Raji (cell line): ENCODE results near the gene DYNC2I2.

Experiments used
- POLR2A ChIP-seq: IDR thresholded peaks from 2 replicates; pipeline ENCODE4 v1.6.1; 2011; ENCODE audit warnings: low read depth, low read length, control low read depth; ENCODE audit not compliant: insufficient read depth

The DYNC2I2 gene

GRCh38 chr9:128689293-128689774 lies 32.7 kb upstream of the DYNC2I2 start:
- TF ChIP-seq POLR2A = no peak

- peak; percentile 76 for TF ChIP-seq POLR2A
These were observed 32.0 kb upstream of the DYNC2I2 start, which contains the start of gene SET for GRCh38 chr9:128688501-128689292. Gene SET (plus strand): TSS chr9:128689222. CDS start chr9:128689583, 361 bp downstream.

DNA sequence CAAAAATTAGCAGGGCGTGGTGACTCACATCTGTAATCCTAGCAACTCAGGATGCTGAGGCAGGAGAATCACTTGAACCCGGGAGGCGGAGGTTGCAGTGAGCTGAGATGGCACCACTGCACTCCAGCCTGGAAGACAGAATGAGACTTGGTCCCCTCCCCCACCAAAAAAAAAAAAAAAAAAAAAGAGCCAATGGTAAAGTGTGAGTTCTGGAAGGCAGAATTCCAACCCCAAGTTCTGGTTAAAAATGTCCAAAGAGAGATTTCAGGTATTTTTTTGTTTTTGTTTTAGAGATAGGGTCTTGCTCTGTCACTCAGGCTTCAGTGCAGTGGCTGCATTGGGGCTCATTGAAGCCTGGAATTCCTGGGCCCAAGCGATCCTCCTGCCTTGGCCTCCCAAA lies 30.8 kb upstream of the DYNC2I2 start:
- no peak for TF ChIP-seq POLR2A

- peak; percentile 41; the same call in 1 of the 2 replicates for TF ChIP-seq POLR2A
These were observed 29.2 kb upstream of the DYNC2I2 start for GRCh38 chr9:128685636-128686489.

DNA sequence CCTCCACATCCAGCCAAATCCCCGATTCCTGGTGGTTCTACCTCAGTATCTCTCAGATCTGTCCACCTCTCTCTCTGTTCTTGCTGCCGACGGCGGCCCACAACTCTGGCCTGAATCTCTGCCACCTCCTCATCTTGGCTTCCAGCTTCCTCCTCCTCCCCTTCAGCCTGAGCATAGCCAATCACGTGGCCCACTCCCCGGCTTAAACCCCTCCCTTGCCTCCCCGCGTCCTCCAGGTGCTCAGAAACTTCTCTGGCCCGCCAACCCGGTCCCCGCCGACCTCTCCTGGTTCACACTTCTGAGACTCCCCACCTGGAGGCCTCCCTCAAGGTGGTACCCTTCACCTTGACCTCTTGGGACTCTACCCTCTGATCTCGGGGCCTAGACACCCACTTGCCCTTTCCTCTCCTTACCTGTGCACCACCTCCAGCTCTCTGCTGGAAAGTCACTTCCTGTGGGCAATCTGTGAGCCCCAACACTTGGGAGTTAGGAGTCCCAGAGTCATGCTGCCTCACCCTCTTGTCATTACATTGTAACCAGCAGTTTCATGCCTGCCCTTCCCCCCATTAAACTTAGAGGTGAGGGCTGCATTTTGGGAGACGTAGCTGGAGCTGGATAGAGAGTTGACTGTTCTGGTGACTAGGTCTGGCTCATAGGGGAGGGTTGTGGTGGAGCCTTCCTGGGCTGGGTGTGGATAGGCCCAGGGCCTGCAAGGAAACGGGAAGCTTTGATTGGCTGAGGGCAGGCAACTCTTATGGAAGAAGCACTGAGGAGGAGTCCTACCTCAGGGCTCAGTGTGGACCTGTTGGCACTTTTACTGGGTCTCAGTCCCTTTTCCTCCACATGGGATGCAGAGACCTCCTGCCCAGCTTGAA lies 27.9 kb upstream of the DYNC2I2 start:
- TF ChIP-seq POLR2A = peak; percentile 78

DNA sequence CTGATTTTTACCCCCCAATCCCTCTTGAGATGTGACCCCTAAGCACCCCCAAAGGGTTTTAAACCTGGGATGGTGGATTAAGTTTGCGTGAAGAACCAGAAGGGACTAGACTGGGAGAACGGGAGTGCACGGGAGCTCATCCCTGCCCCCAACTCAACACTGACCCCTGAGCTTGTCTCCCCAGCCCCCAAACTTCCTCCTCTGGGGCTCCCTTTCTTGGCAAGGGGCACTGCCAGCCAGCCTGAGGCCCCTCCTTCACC lies 27.3 kb upstream of the DYNC2I2 start:
- TF ChIP-seq POLR2A = no peak

- peak; percentile 81 for TF ChIP-seq POLR2A
These were observed 26.9 kb upstream of the DYNC2I2 start for GRCh38 chr9:128683340-128684064.

GRCh38 chr9:128677794-128678193 lies 21.1 kb upstream of the DYNC2I2 start:
- TF ChIP-seq POLR2A = no peak

- no peak for TF ChIP-seq POLR2A
These were observed 18.7 kb upstream of the DYNC2I2 start for GRCh38 chr9:128675382-128675781.

- no peak for TF ChIP-seq POLR2A
These were observed 13.1 kb upstream of the DYNC2I2 start for GRCh38 chr9:128669786-128670185.

GRCh38 chr9:128657796-128658195 lies 1.1 kb upstream of the DYNC2I2 start:
- TF ChIP-seq POLR2A = no peak

GRCh38 chr9:128657344-128657704 lies 677 bp upstream of the DYNC2I2 start:
- TF ChIP-seq POLR2A = no peak

DNA sequence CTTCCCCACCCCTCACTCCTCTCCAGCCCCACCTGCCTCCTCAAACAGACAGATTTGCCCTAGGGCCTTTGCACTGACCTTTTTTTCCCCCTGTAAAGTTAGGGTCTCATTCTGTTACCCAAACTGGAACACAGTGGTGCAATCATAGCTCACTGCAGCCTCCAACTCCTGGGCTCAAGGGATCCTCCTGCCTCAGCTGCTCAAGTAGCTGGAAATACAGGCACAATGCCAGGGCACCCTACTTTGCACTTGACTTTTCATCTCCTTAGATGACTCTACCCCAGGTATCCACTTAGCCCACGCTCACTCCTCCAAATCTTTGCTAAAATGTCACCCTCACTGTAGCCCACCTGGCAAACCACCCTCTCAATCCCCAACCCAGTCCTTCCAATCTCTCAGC lies 2.2 kb downstream of the DYNC2I2 start:
- TF ChIP-seq POLR2A = no peak

DNA sequence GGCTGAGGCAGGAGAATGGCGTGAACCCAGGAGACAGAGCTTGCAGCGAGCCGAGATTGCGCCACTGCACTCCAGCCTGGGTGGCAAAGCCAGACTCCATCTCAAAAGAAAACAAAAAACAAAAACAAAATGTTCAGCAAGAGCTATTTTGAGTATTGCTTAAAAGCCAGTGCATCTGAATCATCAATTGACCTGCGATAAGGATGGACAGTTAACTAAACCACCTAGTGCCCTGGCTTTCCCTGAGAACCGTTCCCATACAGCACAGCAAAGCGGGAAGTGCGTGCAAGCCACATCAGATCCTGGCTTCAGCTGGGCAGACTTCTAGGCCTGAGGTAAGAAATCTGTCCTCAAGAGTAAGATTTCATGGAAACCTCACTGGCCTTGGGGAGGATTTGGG lies 2.7 kb downstream of the DYNC2I2 start:
- TF ChIP-seq POLR2A = no peak
